HL-60 (cell line): ENCODE results near the gene FANCM.

Source experiments
- DNase-seq, 2 experiments: peaks; one replicate each; pipeline ENCODE4 v3.0.0-alpha.2; 2010 to 2020; ENCODE audit warnings: low read depth in 1 of 2, low spot score in 1 of 2
- H3K27ac ChIP-seq: fragments of 250-450 bp; sonication (Bioruptor Pico); replicated peaks from 2 replicates; pipeline ENCODE4 v1.5.1; 2020; ENCODE audit warnings: mild to moderate bottlenecking, moderate library complexity
- H3K27me3 ChIP-seq: fragments of 250-450 bp; sonication (Bioruptor Pico); 2 replicates; pipeline ENCODE4 v1.5.1; 2021; ENCODE audit warnings: mild to moderate bottlenecking, moderate library complexity; ENCODE audit not compliant: insufficient read depth, poor library complexity, severe bottlenecking
- H3K4me3 ChIP-seq: replicated peaks from 2 replicates; pipeline ENCODE4 v1.5.1; 2011; ENCODE audit warnings: mild to moderate bottlenecking, control low read depth, low read length; ENCODE audit not compliant: insufficient read depth
- GABPA ChIP-seq: IDR thresholded peaks from 2 replicates; pipeline ENCODE4 v1.6.1; 2012; ENCODE audit warnings: low read depth
- POLR2AphosphoS5 ChIP-seq: IDR thresholded peaks from 2 replicates; pipeline ENCODE4 v1.6.1; 2012; ENCODE audit warnings: low read depth
- REST ChIP-seq: IDR thresholded peaks from 2 replicates; pipeline ENCODE4 v1.6.1; 2012; ENCODE audit warnings: low read depth; ENCODE audit not compliant: insufficient replicate concordance
- SPI1 ChIP-seq: IDR thresholded peaks from 2 replicates; pipeline ENCODE4 v1.6.1; 2012; ENCODE audit warnings: low read depth, mild to moderate bottlenecking, borderline replicate concordance
- TF ChIP-seq, protein P1 (sequence below): IDR thresholded peaks from one replicate; pipeline ENCODE4 v1.5.1; 2011; ENCODE audit warnings: low read length, control low read depth, inconsistent platforms; ENCODE audit not compliant: insufficient read depth

FANCM gene

DNA sequence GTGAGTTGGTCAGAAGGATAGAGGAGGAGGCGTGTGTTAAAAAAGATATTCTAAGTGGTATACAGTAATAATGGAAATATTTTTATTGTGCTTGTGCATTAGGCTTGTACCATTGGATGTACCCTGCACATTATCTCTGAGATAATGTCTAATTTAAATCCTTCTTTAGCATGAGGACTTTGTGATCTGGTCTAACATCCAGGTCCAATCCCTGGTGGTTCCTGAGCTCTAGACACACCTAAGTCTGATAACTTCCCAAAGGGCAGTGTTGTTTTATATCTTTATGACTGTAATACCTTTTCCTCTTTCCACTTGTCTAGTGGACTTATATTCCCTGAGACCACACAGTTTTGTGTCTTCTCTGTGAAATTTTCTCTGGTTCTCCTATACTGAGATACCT lies 31.2 kb upstream of the FANCM start:
- no peak for DNase-seq
- H3K27ac ChIP-seq = no peak overlapping the region
- no peaks in the 10 kb centered on the region for H3K27me3 ChIP-seq
- no peak for TF ChIP-seq POLR2AphosphoS5
- TF ChIP-seq GABPA = no peak
- no peak for TF ChIP-seq SPI1
- TF ChIP-seq, protein P1, sequence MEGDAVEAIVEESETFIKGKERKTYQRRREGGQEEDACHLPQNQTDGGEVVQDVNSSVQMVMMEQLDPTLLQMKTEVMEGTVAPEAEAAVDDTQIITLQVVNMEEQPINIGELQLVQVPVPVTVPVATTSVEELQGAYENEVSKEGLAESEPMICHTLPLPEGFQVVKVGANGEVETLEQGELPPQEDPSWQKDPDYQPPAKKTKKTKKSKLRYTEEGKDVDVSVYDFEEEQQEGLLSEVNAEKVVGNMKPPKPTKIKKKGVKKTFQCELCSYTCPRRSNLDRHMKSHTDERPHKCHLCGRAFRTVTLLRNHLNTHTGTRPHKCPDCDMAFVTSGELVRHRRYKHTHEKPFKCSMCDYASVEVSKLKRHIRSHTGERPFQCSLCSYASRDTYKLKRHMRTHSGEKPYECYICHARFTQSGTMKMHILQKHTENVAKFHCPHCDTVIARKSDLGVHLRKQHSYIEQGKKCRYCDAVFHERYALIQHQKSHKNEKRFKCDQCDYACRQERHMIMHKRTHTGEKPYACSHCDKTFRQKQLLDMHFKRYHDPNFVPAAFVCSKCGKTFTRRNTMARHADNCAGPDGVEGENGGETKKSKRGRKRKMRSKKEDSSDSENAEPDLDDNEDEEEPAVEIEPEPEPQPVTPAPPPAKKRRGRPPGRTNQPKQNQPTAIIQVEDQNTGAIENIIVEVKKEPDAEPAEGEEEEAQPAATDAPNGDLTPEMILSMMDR = no peak
- TF ChIP-seq REST = no peak
- no peak overlapping the region for H3K4me3 ChIP-seq

DNA sequence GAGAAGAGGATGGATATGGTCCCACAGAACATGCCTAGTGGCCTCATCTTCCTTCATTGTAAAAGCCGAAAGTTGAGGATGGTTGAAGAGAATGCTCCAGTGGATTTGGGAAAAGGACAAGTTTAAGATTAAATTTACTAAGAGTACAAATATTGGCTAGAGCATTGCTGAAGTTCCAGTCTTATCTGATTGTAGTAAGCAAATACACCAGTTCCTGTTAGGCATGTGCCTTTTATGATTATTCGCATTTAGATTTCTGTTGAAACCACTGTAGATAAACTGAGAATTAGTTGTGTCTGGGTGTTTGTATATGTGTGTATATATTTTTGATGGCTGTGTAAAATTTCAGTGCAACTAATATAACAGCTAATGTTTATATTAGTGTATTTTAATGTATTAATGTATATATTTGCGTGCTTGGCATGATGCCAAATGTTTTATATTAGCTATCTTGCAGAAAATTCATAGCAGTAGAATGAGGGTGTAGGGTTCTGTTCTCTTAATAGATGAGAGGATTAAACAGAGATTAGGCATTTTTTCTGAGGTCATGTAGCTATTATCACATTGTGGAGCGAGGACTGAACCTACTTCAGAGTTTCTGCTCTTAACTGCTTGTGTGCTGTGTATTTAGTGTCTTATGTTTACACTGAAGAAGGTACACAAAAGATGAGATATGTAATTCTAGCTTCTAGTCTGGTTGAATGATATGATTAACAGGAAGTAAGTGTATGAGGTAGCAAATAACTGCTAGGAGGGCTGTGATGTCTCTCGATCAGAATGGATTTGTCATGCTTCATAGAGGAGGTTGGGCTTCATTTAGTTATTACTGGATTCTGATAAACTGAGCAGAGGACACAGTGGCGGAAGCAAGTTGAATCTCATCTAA lies 22.6 kb upstream of the FANCM start:
- Histone ChIP-seq H3K4me3 (no peak overlapping the region), H3K27ac (no peak overlapping the region), H3K27me3 (no peaks in the 10 kb centered on the region)
- DNase-seq = no peak
- TF ChIP-seq REST = no peak
- no peak for TF ChIP-seq SPI1
- TF ChIP-seq POLR2AphosphoS5 = no peak
- no peak for TF ChIP-seq GABPA
- TF ChIP-seq, protein P1 = no peak

DNA sequence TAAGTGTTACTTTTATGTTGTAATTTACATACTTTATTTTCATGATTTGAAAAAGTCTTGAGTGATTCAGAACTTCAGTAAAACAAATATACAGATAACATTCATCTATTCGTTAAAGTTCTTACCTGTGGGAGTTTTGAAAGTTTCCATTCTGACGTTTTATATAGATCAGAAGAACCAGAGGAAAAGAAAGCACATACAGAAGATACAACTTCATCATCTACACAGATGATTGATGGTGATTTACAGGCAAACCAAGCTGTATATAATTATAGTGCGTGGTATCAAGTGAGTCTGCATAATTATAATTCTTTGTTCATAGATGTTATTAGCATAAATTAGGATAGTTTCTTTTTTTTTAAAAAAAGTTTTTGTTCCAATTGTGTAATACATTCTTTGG lies 21.4 kb upstream of the FANCM start:
- TF ChIP-seq REST (no peak), GABPA (no peak), POLR2AphosphoS5 (no peak), SPI1 (no peak)
- TF ChIP-seq, protein P1 = no peak
- H3K4me3 ChIP-seq = no peak overlapping the region
- H3K27ac ChIP-seq = no peak overlapping the region

More for the DNA sequence above, 21.4 kb upstream of the FANCM start:
- DNase-seq = no peak
- no peaks in the 10 kb centered on the region for H3K27me3 ChIP-seq
